Esophagus muscularis mucosa (tissue), 4 donors: ENCODE results near the gene ALG3. TPM values are rescaled to one million over a fixed set of nuclear protein-coding genes. Genes with fewer than 3 reads are reported as not detected.
"Not testable (repeated sequence)": the region's sequence is repeated elsewhere in the genome, so short reads cannot be mapped to it uniquely, and the experiment has no call there.

Experiments used
- DNase-seq: peaks from one replicate; pipeline ENCODE4 v3.0.0-alpha.2; 2017; ENCODE audit errors: extremely low spot score
- H3K27ac ChIP-seq, 4 donors: fragments of 200-600 bp; sonication (generic); replicated peaks in 1 of 4; 1 replicate in 3 of 4; 2 replicates in 1 of 4; pipeline ENCODE4 v1.5.1; 2016 to 2019; ENCODE audit warnings: mild to moderate bottlenecking in 1 of 4
- H3K27me3 ChIP-seq, 4 donors: fragments of 200-600 bp; sonication (generic); one replicate each; pipeline versions ENCODE4 v1.5.1 to v1.6.0; 2016 to 2019
- H3K36me3 ChIP-seq, 4 donors: fragments of 200-600 bp; sonication (generic); one replicate each; pipeline ENCODE4 v1.5.1; 2016 to 2019
- H3K4me1 ChIP-seq, 4 donors: fragments of 200-600 bp; sonication (generic); one replicate each; pipeline ENCODE4 v1.5.1; 2016 to 2019
- H3K4me3 ChIP-seq, 4 donors: fragments of 200-600 bp; sonication (generic); 1 replicate in 2 of 4; 2 replicates in 2 of 4; pipeline ENCODE4 v1.5.1; 2016 to 2019; ENCODE audit warnings: mild to moderate bottlenecking in 4 of 4, moderate library complexity in 1 of 4
- H3K9me3 ChIP-seq, 4 donors: fragments of 200-600 bp; sonication (generic); 1 replicate in 3 of 4; 2 replicates in 1 of 4; pipeline ENCODE4 v1.5.1; 2016 to 2019
- CTCF ChIP-seq, 3 experiments: fragments of 200-600 bp in 2 of 3; fragments of 450-650 bp in 1 of 3; sonication (generic) in 2 of 3; IDR thresholded peaks; one replicate each; pipeline ENCODE4 v1.5.1; 2017 to 2019; ENCODE audit warnings: antibody characterized with exemption in 3 of 3, mild to moderate bottlenecking in 2 of 3, moderate library complexity in 1 of 3
- EP300 ChIP-seq: sonication (generic); formaldehyde crosslinking; IDR thresholded peaks from one replicate; pipeline ENCODE4 v1.6.1; 2017; ENCODE audit warnings: antibody characterized with exemption
- POLR2A ChIP-seq: fragments of 450-650 bp; IDR thresholded peaks from one replicate; pipeline ENCODE4 v1.6.1; 2017; ENCODE audit warnings: antibody characterized with exemption, moderate library complexity, mild to moderate bottlenecking, low read depth
- POLR2AphosphoS5 ChIP-seq, 2 donors: sonication (generic); formaldehyde crosslinking; IDR thresholded peaks; one replicate each; pipeline ENCODE4 v1.6.1; 2017; ENCODE audit warnings: antibody characterized with exemption in 2 of 2
- WGBS: methylation state at CpG from one replicate; pipeline ENCODE4 v1.1.5; 2018; 5-methylcytosine and 5-hydroxymethylcytosine counted together
- intact Hi-C: fragments of 100-400 bp; cut with DNase I; formaldehyde crosslinking; loops from one replicate; pipeline ENCODE4 v1.15.1; 2023
- total RNA-seq, 4 donors: library from RNA; depleted of rRNA; stranded (reverse); fragments of >200 nt; gene quantifications; one replicate each; pipeline versions ENCODE4 v1.1.0 to v1.2.1, GENCODE V29; 2016

Gene ALG3
- total RNA-seq, 4 donors from 2014 or later = 35.6 to 48.5 (median 39.8) TPM

- Histone ChIP-seq H3K27me3 (peaks cover 0 to 64% (median 16%) of the 10 kb centered on the region in 4 donors), H3K27ac (no peak overlapping the region), H3K4me1 (peaks cover 0 to 10% (median 7%) of the 10 kb centered on the region in 4 donors), H3K4me3 (no peak overlapping the region), H3K9me3 (no peaks in the 10 kb centered on the region), H3K36me3 (no peaks in the 10 kb centered on the region)
- intact Hi-C loops = no loop called here
- 70% methylated on average over 11 of the region's 12 CpGs for WGBS
- no peak for DNase-seq
- no peak for TF ChIP-seq POLR2A
- no peak for TF ChIP-seq POLR2AphosphoS5 (IDR thresholded peaks at IDR 0.05)
- TF ChIP-seq EP300 = no peak
- no peak for TF ChIP-seq CTCF (IDR thresholded peaks at IDR 0.05)
Observed at GRCh38 chr3:184275381-184275701, 26.6 kb upstream of the ALG3 start.

- Histone ChIP-seq H3K27me3 (peaks cover 0 to 60% (median 16%) of the 10 kb centered on the region in 4 donors), H3K27ac (no peak overlapping the region), H3K9me3 (no peaks in the 10 kb centered on the region), H3K4me1 (peaks cover 0 to 10% (median 7%) of the 10 kb centered on the region in 4 donors), H3K36me3 (no peaks in the 10 kb centered on the region), H3K4me3 (no peak overlapping the region)
- intact Hi-C loops = no loop called here
- 55% methylated on average over 1 of the region's 1 CpG for WGBS
- no peak for DNase-seq
- TF ChIP-seq CTCF (IDR thresholded peaks at IDR 0.05) (no peak), POLR2A (no peak), EP300 (no peak), POLR2AphosphoS5 (IDR thresholded peaks at IDR 0.05) (no peak)
Observed at GRCh38 chr3:184272269-184272668, 23.5 kb upstream of the ALG3 start.

GRCh38 chr3:184267249-184267648, 18.5 kb upstream of the ALG3 start:
- H3K9me3 ChIP-seq, H3K27ac ChIP-seq, DNase-seq, H3K4me3 ChIP-seq, H3K4me1 ChIP-seq, intact Hi-C loops, H3K36me3 ChIP-seq: not testable (repeated sequence)
- WGBS = 100% methylated on average over 1 of the region's 1 CpG
- H3K27me3 ChIP-seq = peaks cover 0 to 63% (median 15%) of the 10 kb centered on the region in 4 donors

GRCh38 chr3:184262764-184263179, 14.0 kb upstream of the ALG3 start:
- H3K9me3 ChIP-seq = no peaks in the 10 kb centered on the region
- H3K4me3 ChIP-seq = peak overlapping the region in 1 of 4 donors; percentile 49
- TF ChIP-seq POLR2AphosphoS5 (IDR thresholded peaks at IDR 0.05) (no peak), CTCF (IDR thresholded peaks at IDR 0.05) (no peak), EP300 (no peak), POLR2A (no peak)
- H3K4me1 ChIP-seq = peaks cover 27 to 38% (median 35%) of the 10 kb centered on the region in 4 donors
- peaks cover 11 to 89% (median 48%) of the 10 kb centered on the region in 4 donors for H3K27me3 ChIP-seq
- intact Hi-C loops = no loop called here
- peaks cover 0 to 8% (median 0%) of the 10 kb centered on the region in 4 donors for H3K36me3 ChIP-seq
- H3K27ac ChIP-seq = no peak overlapping the region
- no peak for DNase-seq
- WGBS = 32% methylated on average over 8 of the region's 15 CpGs

- peaks cover 27 to 38% (median 35%) of the 10 kb centered on the region in 4 donors for H3K4me1 ChIP-seq
- intact Hi-C loops = no loop called here
- 2% methylated on average over 37 of the region's 66 CpGs for WGBS
- H3K36me3 ChIP-seq = peaks cover 0 to 8% (median 0%) of the 10 kb centered on the region in 4 donors
- H3K9me3 ChIP-seq = no peaks in the 10 kb centered on the region
- no peak for TF ChIP-seq POLR2A
- TF ChIP-seq CTCF (IDR thresholded peaks at IDR 0.05) = no peak
- TF ChIP-seq POLR2AphosphoS5 (IDR thresholded peaks at IDR 0.05) = no peak
- no peak for TF ChIP-seq EP300
- no peak for DNase-seq
- H3K27me3 ChIP-seq = peaks cover 11 to 96% (median 48%) of the 10 kb centered on the region in 4 donors
- no peak overlapping the region for H3K27ac ChIP-seq
- peak overlapping the region; percentile 49 to 63 (median 50) for H3K4me3 ChIP-seq
Observed at GRCh38 chr3:184261854-184262763, 13.3 kb upstream of the ALG3 start.
